GM23338 (cell line): ENCODE results near the gene BBOF1. TPM values are rescaled to one million over a fixed set of nuclear protein-coding genes. Genes with fewer than 3 reads are reported as not detected.

Source experiments
- ATAC-seq: fragments of 200-7000 bp; cut with Tn5 transposase; 3 replicates; pipeline ENCODE4 v1.9.1; 2020
- DNase-seq: peaks from one replicate; pipeline ENCODE4 v3.0.0-alpha.2; 2015; ENCODE audit warnings: low spot score
- H2AFZ ChIP-seq: fragments of 200-600 bp; sonication (generic); 2 replicates; pipeline ENCODE4 v1.8.0; 2016; ENCODE audit warnings: antibody characterized with exemption, mild to moderate bottlenecking, moderate library complexity
- H3F3A ChIP-seq: fragments of 200-600 bp; sonication (generic); replicated peaks from 2 replicates; pipeline ENCODE4 v1.8.0; 2017; ENCODE audit warnings: antibody characterized with exemption, mixed run types, low read depth
- H3K27ac ChIP-seq: fragments of 200-600 bp; sonication (generic); 2 replicates; pipeline ENCODE4 v1.6.1; 2016; ENCODE audit warnings: low read depth
- H3K27me3 ChIP-seq: fragments of 200-600 bp; sonication (generic); 2 replicates; pipeline ENCODE4 v1.8.0; 2016; ENCODE audit warnings: mild to moderate bottlenecking, mixed run types, moderate library complexity; ENCODE audit not compliant: insufficient read depth
- H3K36me3 ChIP-seq: fragments of 200-600 bp; sonication (generic); 2 replicates; pipeline ENCODE4 v1.8.0; 2016; ENCODE audit warnings: mild to moderate bottlenecking; ENCODE audit not compliant: insufficient read depth
- H3K4me1 ChIP-seq: fragments of 200-600 bp; sonication (generic); 2 replicates; pipeline ENCODE4 v1.8.0; 2016; ENCODE audit warnings: mild to moderate bottlenecking, moderate library complexity; ENCODE audit not compliant: insufficient read depth
- H3K4me2 ChIP-seq: fragments of 200-600 bp; sonication (generic); 2 replicates; pipeline ENCODE4 v1.7.1; 2017; ENCODE audit warnings: mixed run types
- H3K4me3 ChIP-seq: fragments of 200-600 bp; sonication (generic); 2 replicates; pipeline ENCODE4 v1.6.1; 2016; ENCODE audit warnings: mixed run types
- H3K79me2 ChIP-seq: fragments of 200-600 bp; sonication (generic); replicated peaks from 2 replicates; pipeline ENCODE4 v1.8.0; 2017; ENCODE audit warnings: mild to moderate bottlenecking; ENCODE audit not compliant: insufficient read depth
- H3K9me2 ChIP-seq: fragments of 200-600 bp; sonication (generic); 2 replicates; pipeline ENCODE4 v1.8.0; 2017; ENCODE audit not compliant: insufficient read depth
- H4K20me1 ChIP-seq: fragments of 200-600 bp; sonication (generic); replicated peaks from 2 replicates; pipeline ENCODE4 v1.8.0; 2017; ENCODE audit warnings: mild to moderate bottlenecking; ENCODE audit not compliant: insufficient read depth
- H3K27ac Mint-ChIP-seq: 2 replicates; pipeline ENCODE4 v1.8.0; 2020; ENCODE audit warnings: inconsistent platforms, mild to moderate bottlenecking, moderate library complexity, mixed read lengths
- H3K27me3 Mint-ChIP-seq: 3 replicates; pipeline ENCODE4 v1.8.0; 2022; ENCODE audit warnings: low read depth, mild to moderate bottlenecking, moderate library complexity, mixed read lengths, inconsistent platforms; ENCODE audit not compliant: insufficient read depth, poor library complexity
- H3K36me3 Mint-ChIP-seq: 3 replicates; pipeline ENCODE4 v1.8.0; 2021; ENCODE audit warnings: low read depth, mild to moderate bottlenecking, inconsistent platforms, moderate library complexity, mixed read lengths
- H3K4me1 Mint-ChIP-seq: 3 replicates; pipeline ENCODE4 v1.8.0; 2020; ENCODE audit warnings: mild to moderate bottlenecking, inconsistent platforms, mixed read lengths
- H3K4me3 Mint-ChIP-seq: 3 replicates; pipeline ENCODE4 v1.8.0; 2021; ENCODE audit warnings: moderate library complexity, mild to moderate bottlenecking, inconsistent platforms, mixed read lengths
- H3K9me3 Mint-ChIP-seq: 3 replicates; pipeline ENCODE4 v1.8.0; 2020; ENCODE audit warnings: moderate library complexity, mild to moderate bottlenecking, inconsistent platforms, mixed read lengths
- CTCF ChIP-seq, 2 experiments: fragments of 200-600 bp in 1 of 2; sonication (generic) in 1 of 2; conservative IDR thresholded peaks; 2 replicates each; pipeline versions ENCODE4 v1.5.1 to v1.6.1; 2016 to 2017; ENCODE audit warnings: antibody characterized with exemption in 2 of 2, low read depth in 2 of 2, mild to moderate bottlenecking in 2 of 2, moderate library complexity in 1 of 2
- ETS1 ChIP-seq: IDR thresholded peaks from 2 replicates; pipeline ENCODE4 v1.6.1; 2016; ENCODE audit warnings: antibody characterized with exemption
- EZH2 ChIP-seq: fragments of 200-600 bp; sonication (generic); IDR thresholded peaks from one replicate; pipeline ENCODE4 v1.8.0; 2017; ENCODE audit warnings: antibody characterized with exemption, mild to moderate bottlenecking, low read depth; ENCODE audit not compliant: unreplicated experiment
- POLR2AphosphoS5 ChIP-seq: IDR thresholded peaks from 2 replicates; pipeline ENCODE4 v1.6.1; 2016; ENCODE audit warnings: antibody characterized with exemption, low read depth
- REST ChIP-seq: IDR thresholded peaks from one replicate; pipeline ENCODE4 v1.6.1; 2018; ENCODE audit warnings: antibody characterized with exemption; ENCODE audit not compliant: unreplicated experiment
- polyA plus RNA-seq: library from polyadenylated mRNA; unstranded; fragments of >200 nt; fragmentation: Nextera tagmentation; extraction: Ambion mirVana; gene quantifications from 2 replicates; pipeline ENCODE4 v1.2.1, GENCODE V29; 2016
- total RNA-seq: library from RNA; depleted of rRNA; stranded (reverse); fragments of >200 nt; shearing (Covaris generic); gene quantifications from 2 replicates; pipeline ENCODE4 v1.2.3, GENCODE V29; 2014

BBOF1 gene
- total and polyA plus RNA-seq, 2 experiments from 2014 or later, result 0.24 to 0.53 TPM

- no peak for TF ChIP-seq CTCF (conservative IDR thresholded peaks at IDR 0.05; ENCODE audit: low read depth in 2 of 2)
Observed at GRCh38 chr14:73997108-73997943, 21.8 kb upstream of the BBOF1 start (continued).

- Histone ChIP-seq H3K4me2 (no peak overlapping the region), H3K4me1 (no peaks in the 10 kb centered on the region), H3K79me2 (no peaks in the 10 kb centered on the region), H3K4me3 (no peak overlapping the region), H3K27ac (no peak overlapping the region), H3K27me3 (no peaks in the 10 kb centered on the region), H4K20me1 (no peaks in the 10 kb centered on the region; the same call in 1 of the 2 replicates), H3K9me2 (no peaks in the 10 kb centered on the region), H3K36me3 (no peaks in the 10 kb centered on the region), H2AFZ (no peak overlapping the region), H3F3A (no peaks in the 10 kb centered on the region)
- no peak for DNase-seq
- no peaks in the 10 kb centered on the region for H3K4me1 Mint-ChIP-seq
- H3K36me3 Mint-ChIP-seq, result no peaks in the 10 kb centered on the region
- peaks cover 2% of the 10 kb centered on the region for H3K27me3 Mint-ChIP-seq
- H3K9me3 Mint-ChIP-seq, result no peaks in the 10 kb centered on the region
- no peak overlapping the region for H3K27ac Mint-ChIP-seq
- no peak for TF ChIP-seq ETS1
- no peak for TF ChIP-seq REST
- no peak for TF ChIP-seq POLR2AphosphoS5
- no peak for TF ChIP-seq EZH2
- no peak for ATAC-seq
- H3K4me3 Mint-ChIP-seq, result no peak overlapping the region
Observed at GRCh38 chr14:73997944-73998447, 21.2 kb upstream of the BBOF1 start.
